HepG2 (cell line): Measurements from ENCODE around the gene PLXND1. TPM values are rescaled to one million over a fixed set of nuclear protein-coding genes. Genes with fewer than 3 reads are reported as not detected.

Source experiments
- ELF4 ChIP-seq: sonication (generic); formaldehyde crosslinking; IDR thresholded peaks from 2 replicates; pipeline ENCODE4 v1.5.0; 2020; ENCODE audit warnings: missing genetic modification reagents, mild to moderate bottlenecking, moderate library complexity, borderline replicate concordance
- HNRNPL ChIP-seq: fragments of 200-400 bp; formaldehyde crosslinking; IDR thresholded peaks from 2 replicates; pipeline ENCODE4 v1.6.1; 2017; ENCODE audit warnings: mild to moderate bottlenecking, low read depth, low read length
- MLLT10 ChIP-seq: sonication (generic); formaldehyde crosslinking; IDR thresholded peaks from 2 replicates; pipeline ENCODE4 v1.4.0; 2020; ENCODE audit warnings: missing genetic modification reagents
- ZBTB49 ChIP-seq: sonication (generic); formaldehyde crosslinking; IDR thresholded peaks from 2 replicates; pipeline ENCODE4 v1.4.0; 2020; ENCODE audit warnings: missing genetic modification reagents, borderline replicate concordance
- ZNF687 ChIP-seq: sonication (generic); formaldehyde crosslinking; IDR thresholded peaks from 2 replicates; pipeline ENCODE4 v1.5.1; 2020; ENCODE audit warnings: mild to moderate bottlenecking, missing genetic modification reagents, moderate library complexity
- polyA plus RNA-seq, 8 experiments: library from polyadenylated mRNA; depleted of rRNA in 3 of 8; stranded (reverse) in 7 of 8; unstranded in 1 of 8; fragments of >200 nt; fragmentation: Illumina TruSeq in 4 of 8; extraction: Trizol in 4 of 8; gene quantifications; 2 replicates each; pipeline versions ENCODE4 v1.2.1 to v1.2.3, GENCODE V29; 2011 to 2016; ENCODE audit warnings: low read depth in 4 of 8, missing spikeins in 1 of 8, mixed read lengths in 1 of 8; ENCODE audit not compliant: insufficient read depth in 1 of 8
- total RNA-seq, 5 experiments: library from RNA; depleted of rRNA; stranded (reverse); fragments of >200 nt; fragmentation: Illumina TruSeq; extraction: Trizol; gene quantifications; 2 replicates each; pipeline ENCODE4 v1.2.3, GENCODE V29; 2016; ENCODE audit warnings: low read depth in 1 of 5

Gene PLXND1
- total and polyA plus RNA-seq, 2 of the 13 experiments (the other 11 are each of a cell fraction or from before 2014, with no cell fraction given), result 15.9 to 42.0 TPM

GRCh38 chr3:129607391-129608068 lies 1.1 kb upstream of the PLXND1 start (continued):
- TF ChIP-seq ZNF687 (CRISPR knock-in tag), result peak; percentile 14; the same call in 1 of the 2 replicates
- TF ChIP-seq MLLT10 (CRISPR knock-in tag), result no peak
- TF ChIP-seq ZBTB49 (CRISPR knock-in tag), result no peak
- 0 out of 2 replicates have a peak, but pooled peaks have one; percentile 20 for TF ChIP-seq HNRNPL
- no peak for TF ChIP-seq ELF4
